GM21737 (cell line): ENCODE data around the gene BLCAP.

Source experiments
- ATAC-seq: cut with Tn5 transposase; IDR thresholded peaks from one replicate; pipeline ENCODE4 v1.9.1; 2021; ENCODE audit warnings: mild to moderate bottlenecking, moderate library complexity; ENCODE audit not compliant: unreplicated experiment

BLCAP gene

GRCh38 chr20:37518059-37518458 lies 9.6 kb downstream of the BLCAP start:
- ATAC-seq, result no peak

GRCh38 chr20:37516811-37517750 lies 10.6 kb downstream of the BLCAP start:
- ATAC-seq, result no peak

GRCh38 chr20:37515876-37516275 lies 11.8 kb downstream of the BLCAP start:
- no peak for ATAC-seq

GRCh38 chr20:37513779-37514359 lies 13.8 kb downstream of the BLCAP start:
- ATAC-seq, result no peak

GRCh38 chr20:37511610-37512275 lies 15.9 kb downstream of the BLCAP start:
- no peak for ATAC-seq

- no peak for ATAC-seq
Observed at GRCh38 chr20:37510226-37510625, 17.4 kb downstream of the BLCAP start.

GRCh38 chr20:37506152-37506725 lies 21.4 kb downstream of the BLCAP start:
- no peak for ATAC-seq

- no peak for ATAC-seq
Observed at GRCh38 chr20:37505263-37506151, 22.2 kb downstream of the BLCAP start.

GRCh38 chr20:37504404-37505096 lies 23.1 kb downstream of the BLCAP start:
- no peak for ATAC-seq

- no peak for ATAC-seq
Observed at GRCh38 chr20:37503256-37503927, 24.3 kb downstream of the BLCAP start.

GRCh38 chr20:37502654-37503053 lies 25.0 kb downstream of the BLCAP start:
- ATAC-seq, result no peak

- ATAC-seq, result no peak
Observed at GRCh38 chr20:37501940-37502339, 25.7 kb downstream of the BLCAP start.

GRCh38 chr20:37500311-37500710 lies 27.4 kb downstream of the BLCAP start:
- no peak for ATAC-seq

- no peak for ATAC-seq
Observed at GRCh38 chr20:37498066-37498665, 29.5 kb downstream of the BLCAP start.

GRCh38 chr20:37494796-37495195 lies 32.9 kb downstream of the BLCAP start:
- no peak for ATAC-seq

- no peak for ATAC-seq
Observed at GRCh38 chr20:37494301-37494700, 33.4 kb downstream of the BLCAP start.

GRCh38 chr20:37492945-37493344 lies 34.7 kb downstream of the BLCAP start:
- no peak for ATAC-seq

- ATAC-seq, result no peak
Observed at GRCh38 chr20:37492096-37492625, 35.5 kb downstream of the BLCAP start.
